ENCODE data around the gene ACTRT3. TPM values are rescaled to one million over a fixed set of nuclear protein-coding genes. Genes with fewer than 3 reads are reported as not detected.
"Not testable (repeated sequence)": the region's sequence is repeated elsewhere in the genome, so short reads cannot be mapped to it uniquely, and the experiment has no call there.

ACTRT3 gene
- total RNA-seq, 1 donor from 2014 or later, result 5.7 TPM

DNA sequence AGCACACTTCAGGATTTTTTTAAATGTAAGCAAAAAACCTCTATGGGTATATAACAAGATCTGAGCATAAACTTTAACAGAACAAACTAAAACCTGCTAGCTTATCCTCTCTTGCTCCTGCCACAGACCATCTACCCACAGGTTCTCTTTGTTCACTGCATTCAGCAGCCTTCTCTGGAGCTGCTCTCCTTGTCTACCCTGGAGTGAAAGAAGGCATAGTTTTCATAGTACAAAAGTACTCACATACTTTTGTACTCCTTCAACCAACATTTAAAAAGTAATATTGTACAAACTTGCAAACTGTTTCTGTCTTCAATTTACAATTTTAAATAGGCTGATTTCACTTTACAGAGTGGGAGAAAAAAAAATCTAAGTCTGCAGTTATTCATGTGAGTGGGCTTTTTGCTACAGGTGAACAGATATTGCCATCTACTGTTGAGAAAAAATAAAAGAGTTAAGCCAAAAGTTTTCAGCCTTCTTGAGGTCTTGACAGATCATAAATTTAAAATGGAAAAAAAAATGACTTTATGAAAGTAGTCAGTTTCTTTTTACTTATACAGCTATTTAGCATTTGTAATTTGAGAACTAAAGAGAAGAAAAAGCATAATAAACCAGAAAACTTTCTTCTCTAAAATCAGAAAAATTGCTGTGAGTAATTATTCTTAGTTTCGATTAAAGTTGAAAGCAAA, 24.9 kb downstream of the ACTRT3 start:
- Mint-ChIP-seq H3K36me3 (ENCODE audit: low read depth) (no peaks in the 10 kb centered on the region), H3K27ac (ENCODE audit: unreplicated experiment) (no peak overlapping the region), H3K4me1 (ENCODE audit: low read depth) (no peaks in the 10 kb centered on the region), H3K4me3 (ENCODE audit: unreplicated experiment) (no peak overlapping the region), H3K9me3 (ENCODE audit: low read depth) (no peaks in the 10 kb centered on the region), H3K27me3 (ENCODE audit: low read depth) (peaks cover 13% of the 10 kb centered on the region)
- peak; percentile 85 for TF ChIP-seq CTCF (IDR thresholded peaks at IDR 0.05)
- DNase-seq (ENCODE audit: low spot score), result no peak

DNA sequence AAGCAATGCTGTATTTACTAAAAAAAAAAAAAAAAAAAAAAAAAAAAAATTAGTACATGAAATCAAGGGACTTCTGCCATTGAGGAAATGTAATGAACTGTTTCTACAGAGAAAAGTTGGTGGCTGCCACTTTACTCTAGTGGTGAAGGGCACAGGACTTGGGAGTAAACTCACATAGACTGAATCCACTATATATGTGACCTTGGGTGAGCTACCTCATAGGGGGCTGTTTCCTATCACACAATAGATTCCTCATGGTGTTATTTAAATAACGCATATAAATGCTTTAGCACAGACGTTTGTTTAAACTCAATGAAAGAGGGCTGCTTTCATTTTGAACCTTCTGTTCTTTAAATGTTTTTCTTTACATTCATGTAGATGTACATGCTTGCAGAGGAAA, 30.3 kb downstream of the ACTRT3 start:
- no peak for DNase-seq (ENCODE audit: low spot score)
- Mint-ChIP-seq H3K4me3 (ENCODE audit: unreplicated experiment) (no peak overlapping the region), H3K27me3 (ENCODE audit: low read depth) (no peaks in the 10 kb centered on the region), H3K4me1 (ENCODE audit: low read depth) (no peaks in the 10 kb centered on the region), H3K36me3 (ENCODE audit: low read depth) (peaks cover 7% of the 10 kb centered on the region), H3K9me3 (ENCODE audit: low read depth) (peaks cover 29% of the 10 kb centered on the region), H3K27ac (ENCODE audit: unreplicated experiment) (no peak overlapping the region)
- no peak for TF ChIP-seq CTCF (IDR thresholded peaks at IDR 0.05)

DNA sequence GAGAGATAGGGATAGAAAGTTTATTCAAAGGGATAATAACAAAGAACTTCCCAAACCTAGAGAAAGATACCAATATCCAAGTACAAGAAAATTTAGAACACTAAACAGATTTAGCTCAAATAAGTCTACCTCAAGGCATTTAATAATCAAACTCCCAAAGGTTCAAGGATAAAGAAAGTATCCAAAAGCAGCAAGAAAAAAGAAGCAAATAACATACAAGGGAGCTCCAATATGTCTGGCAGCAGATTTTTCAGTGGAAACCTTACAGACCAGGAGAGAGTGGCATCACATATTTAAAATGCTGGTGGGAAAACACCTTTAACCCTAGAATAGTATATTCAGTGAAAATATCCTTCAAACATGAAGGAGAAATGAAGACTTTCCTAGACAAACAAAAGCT, 37.5 kb downstream of the ACTRT3 start:
- not testable (repeated sequence) for H3K27ac Mint-ChIP-seq (ENCODE audit: unreplicated experiment); H3K4me1 Mint-ChIP-seq (ENCODE audit: low read depth); DNase-seq (ENCODE audit: low spot score); H3K4me3 Mint-ChIP-seq (ENCODE audit: unreplicated experiment)
- Mint-ChIP-seq H3K36me3 (ENCODE audit: low read depth) (peaks cover 12% of the 10 kb centered on the region), H3K27me3 (ENCODE audit: low read depth) (peaks cover 10% of the 10 kb centered on the region), H3K9me3 (ENCODE audit: low read depth) (peaks cover 58% of the 10 kb centered on the region)

- H3K4me3 Mint-ChIP-seq (ENCODE audit: unreplicated experiment), result no peak overlapping the region
- H3K36me3 Mint-ChIP-seq (ENCODE audit: low read depth), result peaks cover 2% of the 10 kb centered on the region
- no peak for DNase-seq (ENCODE audit: low spot score)
- H3K27me3 Mint-ChIP-seq (ENCODE audit: low read depth), result peaks cover 26% of the 10 kb centered on the region
- peaks cover 12% of the 10 kb centered on the region for H3K9me3 Mint-ChIP-seq (ENCODE audit: low read depth)
- no peak for TF ChIP-seq CTCF (IDR thresholded peaks at IDR 0.05)
- H3K27ac Mint-ChIP-seq (ENCODE audit: unreplicated experiment), result no peak overlapping the region
- H3K4me1 Mint-ChIP-seq (ENCODE audit: low read depth), result no peaks in the 10 kb centered on the region
Observed at GRCh38 chr3:169722724-169723123, 46.6 kb downstream of the ACTRT3 start.

- H3K4me1 Mint-ChIP-seq (ENCODE audit: low read depth), result not testable (repeated sequence)
Observed at GRCh38 chr3:169718415-169718814, 50.9 kb downstream of the ACTRT3 start.

More at GRCh38 chr3:169718415-169718814, 50.9 kb downstream of the ACTRT3 start:
- not testable (repeated sequence) for H3K36me3 Mint-ChIP-seq (ENCODE audit: low read depth); H3K4me3 Mint-ChIP-seq (ENCODE audit: unreplicated experiment); H3K9me3 Mint-ChIP-seq (ENCODE audit: low read depth); H3K27ac Mint-ChIP-seq (ENCODE audit: unreplicated experiment); DNase-seq (ENCODE audit: low spot score)
- peaks cover 12% of the 10 kb centered on the region for H3K27me3 Mint-ChIP-seq (ENCODE audit: low read depth)

Other genes starting within 250 kb of the ACTRT3 start
- gene MECOM, start 105.8 kb downstream of the ACTRT3 start, total RNA-seq, result 4.6 to 11.4 TPM (median 5.2 TPM) in 3 replicates
- 0.99 to 1.4 TPM in 2 of 3 replicates, not detected in the other for gene TERC, start 4.5 kb downstream of the ACTRT3 start, total RNA-seq
- 12.2 to 16.5 TPM (median 14.3 TPM) in 3 replicates for gene MYNN, start 3.8 kb upstream of the ACTRT3 start, total RNA-seq
- not detected in 3 replicates for gene LRRIQ4, start 43.3 kb upstream of the ACTRT3 start, total RNA-seq
- gene LRRC34, start 43.3 kb upstream of the ACTRT3 start, total RNA-seq, result 1.5 to 2.2 TPM (median 1.9 TPM) in 3 replicates
- gene LRRC31, start 100.4 kb upstream of the ACTRT3 start, total RNA-seq, result not detected in 3 replicates
- not detected in 3 replicates for gene SAMD7, start 142.0 kb upstream of the ACTRT3 start, total RNA-seq
- 99.2 to 128 TPM (median 106 TPM) in 3 replicates for gene SEC62, start 197.2 kb upstream of the ACTRT3 start, total RNA-seq